Activated CD8-positive, alpha-beta memory T cell treated with anti-CD3 and anti-CD28 coated beads for 1 hour (primary cell): ENCODE data around the gene TAF11L2.
"Not testable (repeated sequence)": the region's sequence is repeated elsewhere in the genome, so short reads cannot be mapped to it uniquely, and the experiment has no call there.

Experiments used
- DNase-seq, 2 donors: peaks; one replicate each; pipeline ENCODE4 v3.0.0-alpha.2; 2020; ENCODE audit warnings: low read depth in 1 of 2; ENCODE audit errors: extremely low read depth in 1 of 2

The TAF11L2 gene

GRCh38 chr5:17497931-17498330 lies at the start of gene TAF11L2:
TAF11L2 (plus strand) TSS chr5:17498231.
- not testable (repeated sequence) for DNase-seq

- no peak for DNase-seq
Observed at GRCh38 chr5:17448877-17449276, 49.2 kb upstream of the TAF11L2 start.

- DNase-seq = no peak
Observed at GRCh38 chr5:17452936-17453335, 45.1 kb upstream of the TAF11L2 start.

GRCh38 chr5:17455942-17456341 lies 42.1 kb upstream of the TAF11L2 start:
- no peak for DNase-seq

GRCh38 chr5:17461793-17462192 lies 36.2 kb upstream of the TAF11L2 start:
- no peak for DNase-seq

- DNase-seq = no peak
Observed at GRCh38 chr5:17463653-17464052, 34.4 kb upstream of the TAF11L2 start.

- DNase-seq = no peak
Observed at GRCh38 chr5:17470064-17470463, 28.0 kb upstream of the TAF11L2 start.

- not testable (repeated sequence) for DNase-seq
Observed at GRCh38 chr5:17475064-17475463, 23.0 kb upstream of the TAF11L2 start.

GRCh38 chr5:17477043-17477442 lies 21.0 kb upstream of the TAF11L2 start:
- no peak for DNase-seq

- no peak for DNase-seq
Observed at GRCh38 chr5:17477573-17478265, 20.3 kb upstream of the TAF11L2 start.

- DNase-seq = no peak
Observed at GRCh38 chr5:17481378-17481777, 16.7 kb upstream of the TAF11L2 start.

- no peak for DNase-seq
Observed at GRCh38 chr5:17482790-17483189, 15.2 kb upstream of the TAF11L2 start.

- DNase-seq = not testable (repeated sequence)
Observed at GRCh38 chr5:17486464-17487173, 11.4 kb upstream of the TAF11L2 start.

GRCh38 chr5:17487174-17487512 lies 10.9 kb upstream of the TAF11L2 start:
- no peak for DNase-seq

GRCh38 chr5:17491257-17491656 lies 6.8 kb upstream of the TAF11L2 start:
- DNase-seq = not testable (repeated sequence)

GRCh38 chr5:17492770-17493169 lies 5.3 kb upstream of the TAF11L2 start:
- DNase-seq = no peak

- DNase-seq = no peak
Observed at GRCh38 chr5:17497446-17497845, 585 bp upstream of the TAF11L2 start.

- no peak for DNase-seq
Observed at GRCh38 chr5:17511775-17512325, 13.8 kb downstream of the TAF11L2 start.

GRCh38 chr5:17517526-17517925 lies 19.5 kb downstream of the TAF11L2 start:
- DNase-seq = not testable (repeated sequence)

GRCh38 chr5:17518067-17518466 lies 20.0 kb downstream of the TAF11L2 start, which contains the start of gene TAF11L3:
TAF11L3 (plus strand) TSS chr5:17518367.
- DNase-seq = not testable (repeated sequence)

GRCh38 chr5:17519508-17519907 lies 21.5 kb downstream of the TAF11L2 start:
- not testable (repeated sequence) for DNase-seq

GRCh38 chr5:17521501-17521900 lies 23.5 kb downstream of the TAF11L2 start, which contains the start of gene TAF11L4:
TAF11L4 (plus strand) TSS chr5:17521801.
- DNase-seq = not testable (repeated sequence)
